HCT116 (cell line): Measurements from ENCODE around the gene ALK.

Experiments used
- EZH2 ChIP-seq: fragments of 200-600 bp; sonication (generic); IDR thresholded peaks from 2 replicates; pipeline ENCODE4 v1.6.1; 2017; ENCODE audit warnings: antibody characterized with exemption, mixed run types
- JUND ChIP-seq: IDR thresholded peaks from 2 replicates; pipeline ENCODE4 v1.6.1; 2012
- POLR2A ChIP-seq: IDR thresholded peaks from 2 replicates; pipeline ENCODE4 v1.7.0; 2011; ENCODE audit warnings: borderline replicate concordance; ENCODE audit not compliant: insufficient read depth, insufficient read length; ENCODE audit errors: extremely low read depth
- POLR2AphosphoS5 ChIP-seq: IDR thresholded peaks from 2 replicates; pipeline ENCODE4 v1.6.1; 2011; ENCODE audit warnings: mild to moderate bottlenecking, low read depth, low read length, moderate library complexity
- TF ChIP-seq, protein P1 (sequence below), 3 experiments: fragments of 200-600 bp in 1 of 3; sonication (generic) in 1 of 3; IDR thresholded peaks in 2 of 3; conservative IDR thresholded peaks in 1 of 3; 2 replicates each; pipeline ENCODE4 v1.5.1; 2012 to 2017; ENCODE audit warnings: low read depth in 2 of 3, low read length in 2 of 3, antibody characterized with exemption in 1 of 3, borderline replicate concordance in 1 of 3, control low read depth in 1 of 3, mild to moderate bottlenecking in 1 of 3, mixed read lengths in 1 of 3, mixed run types in 1 of 3, moderate library complexity in 1 of 3; ENCODE audit not compliant: insufficient read depth in 1 of 3
- TF ChIP-seq, protein P2 (sequence below): IDR thresholded peaks from 2 replicates; pipeline ENCODE4 v1.6.1; 2012

DNA sequence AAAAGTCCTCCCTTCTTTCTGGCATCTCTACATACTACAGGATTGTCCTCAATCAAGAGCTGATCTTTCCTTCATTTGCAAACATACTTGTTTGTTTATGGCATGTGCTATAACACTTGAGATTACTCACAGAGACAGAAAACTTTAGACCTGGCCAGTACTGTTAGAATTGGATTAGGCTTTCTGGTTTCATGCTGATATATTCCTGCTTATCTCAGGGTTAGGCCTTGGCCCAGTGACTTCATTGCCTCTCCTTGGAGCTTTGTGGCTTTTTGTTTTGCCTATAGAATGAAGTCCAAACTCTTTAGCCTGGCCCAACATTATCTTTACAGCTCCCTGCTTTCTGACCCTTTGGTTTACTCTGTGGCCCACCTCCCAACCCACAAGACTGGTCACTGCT is 363.3 kb downstream of the ALK start:
- TF ChIP-seq, protein P1, sequence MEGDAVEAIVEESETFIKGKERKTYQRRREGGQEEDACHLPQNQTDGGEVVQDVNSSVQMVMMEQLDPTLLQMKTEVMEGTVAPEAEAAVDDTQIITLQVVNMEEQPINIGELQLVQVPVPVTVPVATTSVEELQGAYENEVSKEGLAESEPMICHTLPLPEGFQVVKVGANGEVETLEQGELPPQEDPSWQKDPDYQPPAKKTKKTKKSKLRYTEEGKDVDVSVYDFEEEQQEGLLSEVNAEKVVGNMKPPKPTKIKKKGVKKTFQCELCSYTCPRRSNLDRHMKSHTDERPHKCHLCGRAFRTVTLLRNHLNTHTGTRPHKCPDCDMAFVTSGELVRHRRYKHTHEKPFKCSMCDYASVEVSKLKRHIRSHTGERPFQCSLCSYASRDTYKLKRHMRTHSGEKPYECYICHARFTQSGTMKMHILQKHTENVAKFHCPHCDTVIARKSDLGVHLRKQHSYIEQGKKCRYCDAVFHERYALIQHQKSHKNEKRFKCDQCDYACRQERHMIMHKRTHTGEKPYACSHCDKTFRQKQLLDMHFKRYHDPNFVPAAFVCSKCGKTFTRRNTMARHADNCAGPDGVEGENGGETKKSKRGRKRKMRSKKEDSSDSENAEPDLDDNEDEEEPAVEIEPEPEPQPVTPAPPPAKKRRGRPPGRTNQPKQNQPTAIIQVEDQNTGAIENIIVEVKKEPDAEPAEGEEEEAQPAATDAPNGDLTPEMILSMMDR (IDR thresholded peaks at IDR 0.05 in 2 of 3, conservative IDR thresholded peaks at IDR 0.05 in 1 of 3; ENCODE audit: borderline replicate concordance in 1 of 3, insufficient read depth in 1 of 3, low read depth in 2 of 3, low read length in 2 of 3), result no peak
- TF ChIP-seq, protein P2, sequence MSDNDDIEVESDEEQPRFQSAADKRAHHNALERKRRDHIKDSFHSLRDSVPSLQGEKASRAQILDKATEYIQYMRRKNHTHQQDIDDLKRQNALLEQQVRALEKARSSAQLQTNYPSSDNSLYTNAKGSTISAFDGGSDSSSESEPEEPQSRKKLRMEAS, result no peak
- TF ChIP-seq POLR2A, result no peak
- no peak for TF ChIP-seq JUND
- no peak for TF ChIP-seq POLR2AphosphoS5
- TF ChIP-seq EZH2, result no peak
